OCI-LY1 (cell line): ENCODE measurements around the gene EHMT2.
"Not testable (repeated sequence)": the region's sequence is repeated elsewhere in the genome, so short reads cannot be mapped to it uniquely, and the experiment has no call there.

Source experiments
- H2AFZ ChIP-seq: fragments of 200-600 bp; sonication (generic), shearing (Covaris generic); 2 replicates; pipeline ENCODE4 v1.6.0; 2014; ENCODE audit warnings: antibody characterized with exemption, mild to moderate bottlenecking, low read length
- H3F3A ChIP-seq: fragments of 200-600 bp; sonication (generic), shearing (Covaris generic); 2 replicates; pipeline ENCODE4 v1.6.0; 2014; ENCODE audit warnings: mild to moderate bottlenecking, antibody characterized with exemption, low read length, moderate library complexity; ENCODE audit not compliant: insufficient read depth
- H3K27ac ChIP-seq: fragments of 200-600 bp; sonication (generic); 2 replicates; pipeline ENCODE4 v1.5.1; 2014; ENCODE audit warnings: low read length, mixed run types, mild to moderate bottlenecking, low read depth; ENCODE audit not compliant: poor library complexity, severe bottlenecking
- H3K27me3 ChIP-seq: fragments of 200-600 bp; sonication (generic); 2 replicates; pipeline ENCODE4 v1.6.0; 2014; ENCODE audit warnings: antibody characterized with exemption, mild to moderate bottlenecking, low read length, moderate library complexity; ENCODE audit not compliant: insufficient read depth
- H3K36me3 ChIP-seq: fragments of 200-600 bp; sonication (generic); 2 replicates; pipeline ENCODE4 v1.6.1; 2014; ENCODE audit warnings: mild to moderate bottlenecking, antibody characterized with exemption, low read length, moderate library complexity, mixed read lengths; ENCODE audit not compliant: insufficient read depth
- H3K4me1 ChIP-seq: fragments of 200-600 bp; sonication (generic); 2 replicates; pipeline ENCODE4 v1.5.1; 2014; ENCODE audit warnings: mild to moderate bottlenecking, low read length, moderate library complexity; ENCODE audit not compliant: insufficient read depth, severe bottlenecking
- H3K4me2 ChIP-seq: fragments of 200-600 bp; sonication (generic), shearing (Covaris generic); 2 replicates; pipeline ENCODE4 v1.6.1; 2014; ENCODE audit warnings: low read length
- H3K4me3 ChIP-seq: fragments of 200-600 bp; sonication (generic); 2 replicates; pipeline ENCODE4 v1.5.1; 2014; ENCODE audit warnings: low read length, low read depth, mild to moderate bottlenecking, mixed read lengths; ENCODE audit not compliant: poor library complexity, severe bottlenecking
- H3K79me2 ChIP-seq: fragments of 200-600 bp; shearing (Covaris generic); 2 replicates; pipeline ENCODE4 v1.6.1; 2016; ENCODE audit warnings: mixed run types, low read length, mixed read lengths; ENCODE audit not compliant: insufficient read depth
- H3K9ac ChIP-seq: fragments of 200-600 bp; sonication (generic), shearing (Covaris generic); 2 replicates; pipeline ENCODE4 v1.6.1; 2014; ENCODE audit warnings: mild to moderate bottlenecking, low read length, mixed read lengths
- H3K9me2 ChIP-seq: fragments of 200-600 bp; sonication (generic), shearing (Covaris generic); 2 replicates; pipeline ENCODE4 v1.6.1; 2014; ENCODE audit warnings: low read depth, mild to moderate bottlenecking, low read length, mixed read lengths
- H3K9me3 ChIP-seq: fragments of 200-600 bp; shearing (Covaris generic); 2 replicates; pipeline ENCODE4 v1.6.1; 2014; ENCODE audit warnings: low read length, mixed read lengths
- H4K20me1 ChIP-seq: fragments of 200-600 bp; sonication (generic), shearing (Covaris generic); 2 replicates; pipeline ENCODE4 v1.6.0; 2016; ENCODE audit warnings: mild to moderate bottlenecking, low read length; ENCODE audit not compliant: insufficient read depth
- EZH2 ChIP-seq: fragments of 200-600 bp; sonication (generic), shearing (Covaris generic); IDR thresholded peaks from 2 replicates; pipeline ENCODE4 v1.8.0; 2017; ENCODE audit warnings: borderline replicate concordance, mixed run types, mild to moderate bottlenecking, antibody characterized with exemption, low read length, moderate library complexity, mixed read lengths
- TF ChIP-seq, protein P1 (sequence below): fragments of 200-600 bp; sonication (generic), shearing (Covaris generic); IDR thresholded peaks from 2 replicates; pipeline ENCODE4 v1.5.1; 2017; ENCODE audit warnings: mild to moderate bottlenecking, antibody characterized with exemption, low read length, moderate library complexity, mixed read lengths

The EHMT2 gene

DNA sequence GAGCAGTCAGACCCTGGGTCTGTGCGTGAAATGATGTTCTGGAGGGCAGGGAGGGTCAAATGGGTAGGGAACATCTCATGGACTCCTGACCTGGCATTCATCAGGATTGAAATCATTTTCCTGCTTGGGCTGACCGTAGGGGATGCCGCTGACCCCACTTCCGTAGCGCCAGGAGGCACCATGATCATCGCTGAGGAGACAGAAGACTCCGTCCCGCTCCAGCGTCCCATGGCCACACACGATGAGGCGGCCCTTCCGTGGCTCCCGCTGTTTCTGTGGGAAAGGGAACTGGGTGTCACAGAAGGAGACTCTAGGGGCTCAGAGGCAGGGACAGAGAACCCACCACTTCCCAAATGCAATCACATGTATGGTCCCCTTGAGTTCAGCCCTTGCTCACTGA is 37.1 kb downstream of the EHMT2 start:
- Histone ChIP-seq H3K9me2 (no peaks in the 10 kb centered on the region), H3K4me2 (no peak overlapping the region), H3F3A (no peaks in the 10 kb centered on the region), H3K36me3 (peaks cover 31% of the 10 kb centered on the region), H3K4me3 (no peak overlapping the region), H4K20me1 (no peaks in the 10 kb centered on the region), H3K79me2 (no peaks in the 10 kb centered on the region), H3K27me3 (no peaks in the 10 kb centered on the region), H2AFZ (no peak overlapping the region), H3K9me3 (no peaks in the 10 kb centered on the region), H3K4me1 (peaks cover 26% of the 10 kb centered on the region), H3K27ac (no peak overlapping the region), H3K9ac (no peak overlapping the region)
- TF ChIP-seq, protein P1, sequence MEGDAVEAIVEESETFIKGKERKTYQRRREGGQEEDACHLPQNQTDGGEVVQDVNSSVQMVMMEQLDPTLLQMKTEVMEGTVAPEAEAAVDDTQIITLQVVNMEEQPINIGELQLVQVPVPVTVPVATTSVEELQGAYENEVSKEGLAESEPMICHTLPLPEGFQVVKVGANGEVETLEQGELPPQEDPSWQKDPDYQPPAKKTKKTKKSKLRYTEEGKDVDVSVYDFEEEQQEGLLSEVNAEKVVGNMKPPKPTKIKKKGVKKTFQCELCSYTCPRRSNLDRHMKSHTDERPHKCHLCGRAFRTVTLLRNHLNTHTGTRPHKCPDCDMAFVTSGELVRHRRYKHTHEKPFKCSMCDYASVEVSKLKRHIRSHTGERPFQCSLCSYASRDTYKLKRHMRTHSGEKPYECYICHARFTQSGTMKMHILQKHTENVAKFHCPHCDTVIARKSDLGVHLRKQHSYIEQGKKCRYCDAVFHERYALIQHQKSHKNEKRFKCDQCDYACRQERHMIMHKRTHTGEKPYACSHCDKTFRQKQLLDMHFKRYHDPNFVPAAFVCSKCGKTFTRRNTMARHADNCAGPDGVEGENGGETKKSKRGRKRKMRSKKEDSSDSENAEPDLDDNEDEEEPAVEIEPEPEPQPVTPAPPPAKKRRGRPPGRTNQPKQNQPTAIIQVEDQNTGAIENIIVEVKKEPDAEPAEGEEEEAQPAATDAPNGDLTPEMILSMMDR = no peak
- TF ChIP-seq EZH2 = no peak

DNA sequence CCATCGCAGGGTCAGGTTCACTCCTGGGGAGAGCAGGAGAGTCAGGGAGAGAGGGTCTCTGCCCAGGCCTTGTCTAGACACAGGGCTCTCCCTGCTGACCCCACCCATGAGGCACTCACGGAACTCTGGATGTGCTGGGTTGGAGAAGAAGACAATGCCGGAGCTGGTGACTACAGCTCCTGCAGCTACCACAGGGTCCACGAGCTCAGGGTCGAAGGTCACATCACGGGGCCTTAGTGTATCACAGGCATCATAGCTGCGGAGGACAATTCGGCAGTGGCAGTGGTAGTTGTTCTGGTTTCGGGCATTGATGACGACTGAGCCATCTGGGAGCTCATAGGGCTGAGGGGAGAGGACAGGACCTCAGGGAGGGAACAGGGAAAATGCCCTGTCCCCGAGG is 37.6 kb downstream of the EHMT2 start:
- H3K79me2 ChIP-seq = no peaks in the 10 kb centered on the region
- H2AFZ ChIP-seq = no peak overlapping the region
- H3K9me3 ChIP-seq = no peaks in the 10 kb centered on the region
- H4K20me1 ChIP-seq = no peaks in the 10 kb centered on the region
- H3K9me2 ChIP-seq = no peaks in the 10 kb centered on the region
- H3K27ac ChIP-seq = no peak overlapping the region
- H3K4me1 ChIP-seq = peaks cover 26% of the 10 kb centered on the region
- H3K36me3 ChIP-seq = peaks cover 31% of the 10 kb centered on the region
- TF ChIP-seq, protein P1 = no peak
- no peak for TF ChIP-seq EZH2
- H3K9ac ChIP-seq = no peak overlapping the region
- no peaks in the 10 kb centered on the region for H3F3A ChIP-seq
- no peaks in the 10 kb centered on the region for H3K27me3 ChIP-seq
- no peak overlapping the region for H3K4me3 ChIP-seq
- no peak overlapping the region for H3K4me2 ChIP-seq

DNA sequence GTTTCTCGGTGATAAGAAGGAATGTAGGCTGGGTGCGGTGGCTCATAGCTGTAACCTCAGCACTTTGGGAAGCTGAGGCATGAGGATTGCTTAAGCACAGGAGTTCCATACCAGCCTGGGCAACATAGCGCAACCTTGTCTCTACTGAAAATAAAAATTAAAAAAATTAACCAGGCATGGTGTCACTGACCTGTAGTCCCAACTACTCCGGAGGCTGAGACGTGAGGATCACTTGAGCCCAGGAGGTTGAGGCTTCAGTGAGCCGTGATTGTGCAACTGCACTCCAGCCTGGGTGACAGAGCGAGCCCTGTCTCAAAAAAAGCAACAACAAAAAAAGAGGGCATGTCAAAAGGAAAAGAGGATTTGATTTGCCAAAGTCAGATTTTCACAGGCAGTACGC is 38.8 kb downstream of the EHMT2 start:
- Histone ChIP-seq H4K20me1 (no peaks in the 10 kb centered on the region), H3K27me3 (no peaks in the 10 kb centered on the region), H3K4me1 (peaks cover 16% of the 10 kb centered on the region), H3K9me2 (no peaks in the 10 kb centered on the region), H3K9me3 (no peaks in the 10 kb centered on the region), H3K79me2 (no peaks in the 10 kb centered on the region), H3K36me3 (peaks cover 31% of the 10 kb centered on the region), H3F3A (no peaks in the 10 kb centered on the region), H3K9ac (no peak overlapping the region), H3K4me3 (no peak overlapping the region), H3K4me2 (no peak overlapping the region), H2AFZ (no peak overlapping the region), H3K27ac (no peak overlapping the region)
- TF ChIP-seq, protein P1 = no peak
- no peak for TF ChIP-seq EZH2

DNA sequence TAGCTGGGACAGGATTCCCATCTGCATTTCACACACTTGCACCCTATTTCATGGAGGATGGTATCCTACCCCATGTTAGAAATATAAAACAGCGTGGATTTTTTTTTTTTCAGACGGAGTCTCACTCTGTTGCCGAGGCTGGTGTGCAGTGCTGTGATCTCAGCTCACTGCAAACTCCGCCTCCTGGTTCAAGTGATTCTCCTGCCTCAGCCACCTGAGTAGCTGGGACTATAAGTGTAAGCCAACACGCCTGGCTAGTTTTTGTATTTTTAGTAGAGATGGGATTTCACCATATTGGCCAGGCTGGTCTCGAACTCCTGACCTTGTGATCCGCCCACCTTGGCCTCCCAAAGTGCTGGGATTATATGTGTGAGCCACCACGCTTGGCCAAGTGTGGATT is 39.7 kb downstream of the EHMT2 start:
- H3K27me3 ChIP-seq, H3F3A ChIP-seq, H3K9me2 ChIP-seq, H3K4me3 ChIP-seq, H3K27ac ChIP-seq, H3K79me2 ChIP-seq, H3K4me2 ChIP-seq, H3K9ac ChIP-seq, H2AFZ ChIP-seq, H4K20me1 ChIP-seq, H3K9me3 ChIP-seq: not testable (repeated sequence)
- Histone ChIP-seq H3K36me3 (peaks cover 31% of the 10 kb centered on the region), H3K4me1 (peaks cover 10% of the 10 kb centered on the region)

DNA sequence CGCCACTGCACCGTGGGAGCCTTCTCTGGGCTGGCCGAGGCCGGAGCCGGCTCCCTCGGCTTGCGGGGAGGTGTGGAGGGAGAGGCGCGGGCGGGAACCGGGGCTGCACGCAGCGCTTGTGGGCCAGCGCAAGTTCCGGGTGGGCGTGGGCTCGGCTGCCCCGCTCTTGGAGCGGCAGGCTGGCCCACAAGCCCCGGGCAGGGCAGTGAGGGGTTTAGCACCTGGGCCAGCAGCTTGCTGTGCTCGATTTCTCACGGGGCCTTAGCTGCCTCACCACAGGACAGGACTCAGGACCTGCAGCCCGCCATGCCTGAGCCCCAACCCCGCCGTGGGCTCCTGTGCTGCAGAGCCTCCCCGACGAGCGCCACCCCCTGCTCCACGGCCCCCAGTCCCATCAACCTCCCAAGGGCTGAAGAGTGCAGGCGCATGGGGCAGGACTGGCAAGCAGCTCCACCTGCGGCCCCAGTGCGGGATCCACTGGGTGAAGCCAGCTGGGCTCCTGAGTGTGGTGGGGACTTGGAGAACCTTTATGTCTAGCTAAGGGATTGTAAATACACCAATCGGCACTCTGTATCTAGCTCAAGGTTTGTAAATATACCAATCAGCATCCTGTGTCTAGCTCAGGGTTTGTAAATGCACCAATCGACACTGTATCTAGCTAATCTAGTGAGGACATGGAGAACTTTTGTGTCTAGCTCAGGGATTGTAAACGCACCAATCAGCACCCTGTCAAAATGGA is 45.3 kb downstream of the EHMT2 start:
- not testable (repeated sequence) for H3K9ac ChIP-seq, H3K27me3 ChIP-seq, H3K4me1 ChIP-seq, H3K4me2 ChIP-seq, H4K20me1 ChIP-seq, H3K4me3 ChIP-seq, H3K79me2 ChIP-seq, H3K9me2 ChIP-seq, H3K36me3 ChIP-seq, H3K9me3 ChIP-seq, H2AFZ ChIP-seq, H3F3A ChIP-seq, H3K27ac ChIP-seq
